Esophagus muscularis mucosa (tissue), 4 donors: Measurements from ENCODE around the gene PTPRT. TPM values are rescaled to one million over a fixed set of nuclear protein-coding genes. Genes with fewer than 3 reads are reported as not detected.

ENCODE experiments used
- DNase-seq: peaks from one replicate; pipeline ENCODE4 v3.0.0-alpha.2; 2017; ENCODE audit errors: extremely low spot score
- H3K27ac ChIP-seq, 4 donors: fragments of 200-600 bp; sonication (generic); replicated peaks in 1 of 4; 1 replicate in 3 of 4; 2 replicates in 1 of 4; pipeline ENCODE4 v1.5.1; 2016 to 2019; ENCODE audit warnings: mild to moderate bottlenecking in 1 of 4
- H3K27me3 ChIP-seq, 4 donors: fragments of 200-600 bp; sonication (generic); one replicate each; pipeline versions ENCODE4 v1.5.1 to v1.6.0; 2016 to 2019
- H3K36me3 ChIP-seq, 4 donors: fragments of 200-600 bp; sonication (generic); one replicate each; pipeline ENCODE4 v1.5.1; 2016 to 2019
- H3K4me1 ChIP-seq, 4 donors: fragments of 200-600 bp; sonication (generic); one replicate each; pipeline ENCODE4 v1.5.1; 2016 to 2019
- H3K4me3 ChIP-seq, 4 donors: fragments of 200-600 bp; sonication (generic); 1 replicate in 2 of 4; 2 replicates in 2 of 4; pipeline ENCODE4 v1.5.1; 2016 to 2019; ENCODE audit warnings: mild to moderate bottlenecking in 4 of 4, moderate library complexity in 1 of 4
- H3K9me3 ChIP-seq, 4 donors: fragments of 200-600 bp; sonication (generic); 1 replicate in 3 of 4; 2 replicates in 1 of 4; pipeline ENCODE4 v1.5.1; 2016 to 2019
- EP300 ChIP-seq: sonication (generic); formaldehyde crosslinking; IDR thresholded peaks from one replicate; pipeline ENCODE4 v1.6.1; 2017; ENCODE audit warnings: antibody characterized with exemption
- POLR2A ChIP-seq: fragments of 450-650 bp; IDR thresholded peaks from one replicate; pipeline ENCODE4 v1.6.1; 2017; ENCODE audit warnings: antibody characterized with exemption, moderate library complexity, mild to moderate bottlenecking, low read depth
- POLR2AphosphoS5 ChIP-seq, 2 donors: sonication (generic); formaldehyde crosslinking; IDR thresholded peaks; one replicate each; pipeline ENCODE4 v1.6.1; 2017; ENCODE audit warnings: antibody characterized with exemption in 2 of 2
- WGBS: methylation state at CpG from one replicate; pipeline ENCODE4 v1.1.5; 2018; 5-methylcytosine and 5-hydroxymethylcytosine counted together
- intact Hi-C: fragments of 100-400 bp; cut with DNase I; formaldehyde crosslinking; loops from one replicate; pipeline ENCODE4 v1.15.1; 2023
- total RNA-seq, 4 donors: library from RNA; depleted of rRNA; stranded (reverse); fragments of >200 nt; gene quantifications; one replicate each; pipeline versions ENCODE4 v1.1.0 to v1.2.1, GENCODE V29; 2016
- TF ChIP-seq, protein P1 (sequence below), 3 experiments: fragments of 200-600 bp in 2 of 3; fragments of 450-650 bp in 1 of 3; sonication (generic) in 2 of 3; IDR thresholded peaks; one replicate each; pipeline ENCODE4 v1.5.1; 2017 to 2019; ENCODE audit warnings: antibody characterized with exemption in 3 of 3, mild to moderate bottlenecking in 2 of 3, moderate library complexity in 1 of 3

PTPRT gene
- total RNA-seq, 4 donors from 2014 or later, result 0.06 to 0.39 TPM; not detected in 2

DNA sequence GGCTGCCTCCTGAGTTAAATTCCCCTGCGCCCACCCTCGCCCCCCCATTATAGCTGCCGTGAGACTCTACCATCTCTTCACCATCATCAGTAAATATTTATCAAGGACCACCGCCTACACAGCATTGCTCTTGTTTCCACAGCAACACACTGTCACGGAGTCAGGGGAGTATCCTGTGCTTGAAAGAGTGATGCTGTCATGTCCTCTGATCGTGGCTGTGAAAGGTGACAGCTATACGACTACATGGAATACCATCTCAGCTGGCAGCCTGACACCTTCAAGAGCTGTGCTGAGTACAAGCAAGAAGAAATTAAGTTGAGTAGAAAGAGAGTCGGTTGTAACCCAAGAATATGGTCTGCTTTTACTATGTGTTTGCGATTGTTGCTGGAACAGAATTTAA is 3.4 kb downstream of the PTPRT start:
- DNase-seq, result no peak
- intact Hi-C loops, result loop anchor here (5.0 kb wide), 1 partner anchor 1449 kb away; no protein-coding TSS in a partner anchor
- peaks cover 13 to 27% (median 20%) of the 10 kb centered on the region in 4 donors for H3K4me1 ChIP-seq
- WGBS, result 65% methylated on average over 9 of the region's 9 CpGs
- no peak overlapping the region for H3K27ac ChIP-seq
- H3K27me3 ChIP-seq, result peaks cover 0 to 71% (median 18%) of the 10 kb centered on the region in 4 donors
- TF ChIP-seq, protein P1, sequence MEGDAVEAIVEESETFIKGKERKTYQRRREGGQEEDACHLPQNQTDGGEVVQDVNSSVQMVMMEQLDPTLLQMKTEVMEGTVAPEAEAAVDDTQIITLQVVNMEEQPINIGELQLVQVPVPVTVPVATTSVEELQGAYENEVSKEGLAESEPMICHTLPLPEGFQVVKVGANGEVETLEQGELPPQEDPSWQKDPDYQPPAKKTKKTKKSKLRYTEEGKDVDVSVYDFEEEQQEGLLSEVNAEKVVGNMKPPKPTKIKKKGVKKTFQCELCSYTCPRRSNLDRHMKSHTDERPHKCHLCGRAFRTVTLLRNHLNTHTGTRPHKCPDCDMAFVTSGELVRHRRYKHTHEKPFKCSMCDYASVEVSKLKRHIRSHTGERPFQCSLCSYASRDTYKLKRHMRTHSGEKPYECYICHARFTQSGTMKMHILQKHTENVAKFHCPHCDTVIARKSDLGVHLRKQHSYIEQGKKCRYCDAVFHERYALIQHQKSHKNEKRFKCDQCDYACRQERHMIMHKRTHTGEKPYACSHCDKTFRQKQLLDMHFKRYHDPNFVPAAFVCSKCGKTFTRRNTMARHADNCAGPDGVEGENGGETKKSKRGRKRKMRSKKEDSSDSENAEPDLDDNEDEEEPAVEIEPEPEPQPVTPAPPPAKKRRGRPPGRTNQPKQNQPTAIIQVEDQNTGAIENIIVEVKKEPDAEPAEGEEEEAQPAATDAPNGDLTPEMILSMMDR (IDR thresholded peaks at IDR 0.05), result no peak
- TF ChIP-seq POLR2AphosphoS5 (IDR thresholded peaks at IDR 0.05), result no peak
- no peak for TF ChIP-seq POLR2A
- TF ChIP-seq EP300, result no peak
- no peak overlapping the region for H3K4me3 ChIP-seq
- H3K36me3 ChIP-seq, result no peaks in the 10 kb centered on the region
- H3K9me3 ChIP-seq, result no peaks in the 10 kb centered on the region

DNA sequence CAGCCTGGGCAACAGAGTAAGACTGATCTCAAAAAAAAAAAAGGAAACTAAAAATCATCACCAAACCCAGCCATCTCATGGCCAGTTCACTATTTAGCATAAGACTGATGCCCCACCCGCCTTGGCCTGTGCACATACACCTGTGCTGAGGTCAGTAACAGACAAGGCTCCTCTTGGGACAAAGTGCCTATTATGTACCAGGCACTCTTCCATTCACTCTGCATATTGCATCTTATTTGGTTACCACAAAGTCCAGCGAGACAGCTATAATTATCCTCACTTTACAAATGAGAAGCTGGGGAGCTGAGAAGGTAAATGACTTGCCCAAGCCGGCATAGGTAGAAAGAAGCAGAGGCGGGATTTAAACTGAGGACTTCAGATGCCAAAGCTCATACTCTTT is 3.8 kb downstream of the PTPRT start:
- H3K27me3 ChIP-seq, result peaks cover 0 to 67% (median 18%) of the 10 kb centered on the region in 4 donors
- H3K4me3 ChIP-seq, result no peak overlapping the region
- DNase-seq, result no peak
- H3K36me3 ChIP-seq, result no peaks in the 10 kb centered on the region
- TF ChIP-seq POLR2A (no peak), EP300 (no peak), POLR2AphosphoS5 (IDR thresholded peaks at IDR 0.05) (no peak)
- TF ChIP-seq, protein P1 (IDR thresholded peaks at IDR 0.05), result no peak
- peaks cover 13 to 27% (median 20%) of the 10 kb centered on the region in 4 donors for H3K4me1 ChIP-seq
- intact Hi-C loops, result loop anchor here (5.0 kb wide), 1 partner anchor 1449 kb away; no protein-coding TSS in a partner anchor
- H3K9me3 ChIP-seq, result no peaks in the 10 kb centered on the region
- no peak overlapping the region for H3K27ac ChIP-seq
- WGBS, result 81% methylated on average over 4 of the region's 4 CpGs

DNA sequence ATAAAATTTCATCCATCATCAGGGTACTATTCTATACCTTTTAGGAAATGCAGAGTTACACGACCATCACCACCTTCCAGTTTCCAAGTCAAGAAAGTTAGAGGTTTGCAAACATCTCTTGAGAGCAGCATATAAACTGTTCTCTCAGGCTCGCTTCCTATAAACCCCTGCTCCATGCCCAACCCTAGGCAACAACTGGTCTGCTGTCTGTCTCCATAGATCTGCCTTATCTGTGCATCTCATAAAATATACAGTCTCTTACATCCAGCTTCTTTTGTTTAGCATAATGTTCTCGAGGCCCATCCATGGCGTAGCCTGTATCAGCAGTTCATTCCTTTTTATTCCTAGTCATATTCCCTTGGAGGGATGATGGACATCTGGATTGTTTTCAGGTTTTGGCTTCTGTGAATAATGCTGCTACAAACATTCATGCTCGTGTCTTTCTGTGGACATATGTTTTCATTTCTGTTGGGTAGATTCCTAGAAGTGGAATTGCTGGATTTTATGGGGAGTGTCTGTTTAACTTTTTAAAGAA is 6.1 kb downstream of the PTPRT start:
- peaks cover 6 to 12% (median 9%) of the 10 kb centered on the region in 4 donors for H3K4me1 ChIP-seq
- H3K27ac ChIP-seq, result no peak overlapping the region
- 31% methylated on average over 5 of the region's 5 CpGs for WGBS
- H3K27me3 ChIP-seq, result peaks cover 0 to 44% (median 10%) of the 10 kb centered on the region in 4 donors
- H3K36me3 ChIP-seq, result no peaks in the 10 kb centered on the region
- no peaks in the 10 kb centered on the region for H3K9me3 ChIP-seq
- H3K4me3 ChIP-seq, result no peak overlapping the region
- TF ChIP-seq POLR2A (no peak), POLR2AphosphoS5 (IDR thresholded peaks at IDR 0.05) (no peak), EP300 (no peak)
- TF ChIP-seq, protein P1 (IDR thresholded peaks at IDR 0.05), result no peak
- DNase-seq, result no peak
- intact Hi-C loops, result no loop called here

DNA sequence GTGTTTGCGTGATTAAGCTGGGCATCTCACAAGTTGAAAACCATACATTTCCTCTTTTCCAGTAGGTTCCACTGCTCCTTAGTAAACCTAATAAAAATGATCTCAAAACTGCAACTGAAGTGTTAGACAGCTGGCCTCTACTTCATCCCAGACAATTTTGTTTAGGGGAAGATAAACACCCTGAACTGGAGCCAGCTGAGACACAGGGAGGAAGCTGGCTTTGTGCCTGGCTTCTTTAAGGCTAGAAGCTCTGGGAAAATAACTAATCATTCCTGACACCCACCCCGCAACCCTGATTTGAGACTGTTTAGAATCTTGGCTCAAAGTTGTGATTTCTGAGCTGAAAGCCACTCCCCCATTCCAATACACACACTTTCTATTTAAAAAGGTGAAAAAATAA is 11.6 kb downstream of the PTPRT start:
- peaks cover 0 to 6% (median 0%) of the 10 kb centered on the region in 4 donors for H3K27me3 ChIP-seq
- DNase-seq, result no peak
- H3K4me3 ChIP-seq, result no peak overlapping the region
- intact Hi-C loops, result no loop called here
- no peaks in the 10 kb centered on the region for H3K36me3 ChIP-seq
- H3K9me3 ChIP-seq, result peaks cover 0 to 4% (median 0%) of the 10 kb centered on the region in 4 donors
- 33% methylated on average over 2 of the region's 2 CpGs for WGBS
- no peak overlapping the region for H3K27ac ChIP-seq
- TF ChIP-seq, protein P1 (IDR thresholded peaks at IDR 0.05), result no peak
- no peak for TF ChIP-seq POLR2A
- TF ChIP-seq POLR2AphosphoS5 (IDR thresholded peaks at IDR 0.05), result no peak
- TF ChIP-seq EP300, result no peak
- peaks cover 0 to 13% (median 11%) of the 10 kb centered on the region in 4 donors for H3K4me1 ChIP-seq
